WTC11 (cell line): ENCODE measurements around the gene CLCC1.

Experiments
- ATF2 ChIP-seq: sonication (generic); formaldehyde crosslinking; IDR thresholded peaks from 2 replicates; pipeline ENCODE4 v1.8.1; 2022; ENCODE audit warnings: low read depth, missing genetic modification reagents, borderline replicate concordance
- ATF3 ChIP-seq: sonication (generic); formaldehyde crosslinking; conservative IDR thresholded peaks from 2 replicates; pipeline ENCODE4 v1.8.1; 2022; ENCODE audit warnings: mild to moderate bottlenecking, missing genetic modification reagents
- CTCF ChIP-seq: fragments of 200-600 bp; IDR thresholded peaks from 2 replicates; pipeline ENCODE4 v1.8.0; 2022; ENCODE audit warnings: antibody characterized with exemption
- ESRRA ChIP-seq: sonication (generic); formaldehyde crosslinking; IDR thresholded peaks from 2 replicates; pipeline ENCODE4 v1.8.1; 2022; ENCODE audit warnings: mild to moderate bottlenecking, missing genetic modification reagents, borderline replicate concordance
- ZNF416 ChIP-seq: fragments of 250-450 bp; sonication (Bioruptor Pico); IDR thresholded peaks from 2 replicates; pipeline ENCODE4 v1.9.0; 2021; ENCODE audit warnings: mild to moderate bottlenecking, inconsistent platforms

GRCh38 chr1:108951242-108951641 lies 12.0 kb downstream of the CLCC1 start:
- TF ChIP-seq ZNF416 (CRISPR knock-in tag), result no peak
- no peak for TF ChIP-seq CTCF
- no peak for TF ChIP-seq ATF2
- no peak for TF ChIP-seq ESRRA (CRISPR knock-in tag)
- TF ChIP-seq ATF3 (CRISPR knock-in tag), result no peak
